ENCODE data around the gene TNPO2.

The TNPO2 gene

DNA sequence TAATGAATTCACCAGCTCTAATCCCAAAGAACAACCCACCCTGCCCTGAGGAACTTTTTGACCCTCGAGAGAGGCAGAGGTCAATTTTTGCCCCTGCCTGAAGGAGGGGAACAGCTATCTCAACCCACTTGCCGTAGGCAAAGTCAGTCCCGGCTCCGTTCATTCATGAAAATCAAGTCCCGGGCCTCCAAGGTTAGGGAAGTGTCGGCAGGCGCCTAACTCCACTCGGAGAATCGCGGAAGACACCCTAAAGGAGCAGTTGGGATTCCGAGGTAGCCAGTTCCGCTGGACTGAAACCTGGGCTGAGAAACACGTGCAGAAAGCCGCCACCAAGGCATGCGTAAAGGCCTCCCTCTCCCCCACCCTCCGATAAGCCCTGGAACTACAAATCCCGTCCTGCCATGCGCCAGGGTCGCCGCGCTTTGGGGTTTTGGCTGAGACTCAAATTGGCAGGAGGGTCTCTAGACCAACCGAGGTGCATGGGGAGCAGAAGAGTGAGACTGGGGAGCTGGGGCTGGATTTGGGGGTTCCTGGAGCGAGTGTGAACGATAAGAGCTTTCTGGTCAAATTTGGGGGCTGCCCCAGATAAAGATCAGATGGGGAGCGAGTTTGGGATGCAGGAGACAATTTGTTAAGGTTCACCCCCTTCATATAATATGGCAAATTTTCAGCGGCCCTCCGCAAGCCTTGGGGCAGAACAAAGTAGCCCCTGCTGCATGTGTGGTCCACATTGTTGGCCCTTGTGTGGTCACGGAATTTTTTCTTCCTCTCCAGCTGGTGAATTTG, at the start of gene TNPO2:
Gene TNPO2, minus strand, starts transcription at position 292 of the 786 bp plus-strand sequence. CDS start 2,955 bp downstream, outside the sequence.
- no peak for DNase-seq

DNA sequence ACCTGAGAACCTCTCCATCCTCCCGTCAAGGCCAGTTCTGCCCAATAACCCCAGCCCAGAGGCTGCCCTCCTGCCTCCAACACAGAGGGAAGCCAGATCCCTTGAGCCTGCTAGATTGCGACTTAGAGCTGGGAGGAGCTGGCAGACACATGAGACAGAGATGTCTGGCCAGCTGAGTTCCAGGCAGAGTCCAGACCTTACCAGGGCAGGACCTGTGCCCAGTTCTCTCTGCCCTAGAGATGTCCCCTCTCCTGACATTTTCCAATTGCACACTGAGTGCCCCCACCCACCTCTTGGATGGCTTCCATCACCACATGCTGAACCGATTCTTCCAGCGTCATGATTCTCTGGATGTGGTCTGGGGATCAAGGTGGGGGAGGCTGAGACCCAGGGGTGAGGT, 48.6 kb upstream of the TNPO2 start:
- no peak for DNase-seq

DNA sequence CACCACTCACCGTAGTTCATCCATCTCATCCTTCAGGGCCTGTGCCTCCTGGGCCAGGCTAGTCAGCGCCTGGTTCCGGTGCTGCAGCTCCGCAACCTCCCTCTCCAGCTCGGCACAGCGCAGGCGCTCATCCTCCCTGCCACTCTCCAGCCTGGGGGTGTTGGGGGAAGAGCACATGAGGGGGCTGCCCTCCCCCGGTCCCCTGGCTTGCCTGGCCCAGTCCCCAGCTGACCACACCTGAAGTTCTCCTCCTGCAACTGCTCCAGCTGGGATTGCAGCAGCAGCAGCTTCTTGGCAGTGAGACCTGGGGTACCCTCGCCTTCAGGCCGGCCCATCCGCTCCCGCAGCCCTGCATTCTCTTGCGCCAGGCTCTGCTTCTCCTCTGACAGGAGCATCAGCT, 47.2 kb upstream of the TNPO2 start:
- DNase-seq: no peak

DNA sequence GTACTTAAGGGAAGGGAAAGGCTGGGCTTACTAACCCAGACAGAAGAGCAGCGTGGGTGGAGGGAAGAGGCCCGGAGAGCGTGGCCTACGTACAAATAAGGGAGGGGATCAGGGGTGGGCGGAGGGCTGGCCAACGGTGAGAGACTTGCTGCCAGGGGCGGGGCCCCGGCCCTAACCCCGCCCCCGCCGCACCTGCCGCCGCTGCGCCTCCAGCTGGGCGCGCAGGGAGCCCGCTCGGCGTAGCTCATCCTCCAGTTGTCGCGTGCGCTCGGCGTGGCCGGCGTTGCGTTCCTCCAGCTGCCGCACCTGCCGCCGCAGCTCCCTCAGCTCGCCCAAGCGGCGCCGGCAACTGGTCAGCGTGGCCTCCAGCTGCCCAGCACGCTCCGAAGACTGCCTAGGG, 46.0 kb upstream of the TNPO2 start:
- DNase-seq: no peak

DNA sequence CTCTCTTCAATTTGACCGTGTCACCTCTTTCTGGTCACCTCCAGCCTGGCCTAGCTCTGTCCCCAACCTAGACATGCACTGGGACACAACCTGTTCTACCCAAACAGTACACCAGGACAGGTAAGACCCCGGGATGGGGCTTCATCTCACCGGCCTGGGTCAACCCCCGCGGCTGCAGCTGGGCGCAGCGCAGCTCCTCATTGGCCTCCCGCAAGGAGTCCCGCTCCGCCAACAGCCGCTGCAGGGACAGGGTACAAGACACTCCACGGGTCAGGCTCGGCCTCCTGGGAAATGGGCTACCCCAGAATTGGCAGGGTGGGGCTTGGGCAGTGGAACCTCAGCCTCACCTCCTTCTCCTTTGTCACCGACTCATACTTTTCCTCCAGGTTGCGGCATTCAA, 43.9 kb upstream of the TNPO2 start:
- no peak for DNase-seq

DNA sequence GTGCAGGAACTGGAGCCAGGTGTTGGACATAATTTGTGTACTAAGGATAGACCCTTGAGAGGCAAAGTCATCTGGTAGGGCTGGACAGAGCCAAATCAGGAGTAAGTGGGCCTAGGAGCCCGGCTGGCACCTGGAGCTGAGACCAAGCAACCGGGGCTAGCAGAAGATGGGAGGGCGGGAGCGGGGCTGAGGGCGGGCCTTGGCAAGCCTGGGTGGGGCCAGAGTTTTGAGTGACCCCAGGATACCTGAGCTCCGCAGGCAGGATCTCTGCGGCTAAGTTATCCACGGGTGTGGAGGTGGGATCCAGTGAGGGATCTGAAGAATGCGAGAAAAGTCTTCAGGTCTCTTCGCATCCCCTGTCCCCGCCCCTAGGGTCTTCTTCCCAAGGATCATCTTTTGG, 43.4 kb upstream of the TNPO2 start:
- DNase-seq: no peak

DNA sequence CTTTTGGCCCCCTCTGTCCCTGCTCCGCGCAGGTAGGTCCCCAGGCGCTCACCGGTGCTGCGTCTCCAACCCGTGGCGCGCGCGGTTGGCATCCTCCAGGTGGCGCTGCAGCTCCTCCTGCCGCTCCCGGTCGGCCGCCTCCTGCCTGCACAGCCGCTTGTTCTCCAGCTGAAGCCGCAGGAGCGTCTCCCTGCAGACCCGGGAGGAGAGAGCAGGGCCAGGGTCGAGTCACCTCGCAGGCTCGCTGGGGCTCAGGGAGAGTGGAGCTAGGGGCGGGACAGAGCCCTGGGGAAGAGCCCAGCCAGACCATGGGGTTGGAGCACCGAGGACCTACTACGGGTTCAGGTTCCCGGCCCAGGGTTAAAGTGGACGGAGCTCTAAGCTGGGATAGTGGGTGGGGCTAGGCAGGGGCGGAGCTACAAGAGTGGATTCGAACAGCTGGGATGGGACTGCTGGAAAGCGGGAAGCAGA, 42.4 kb upstream of the TNPO2 start:
- peak; percentile 36 for DNase-seq

DNA sequence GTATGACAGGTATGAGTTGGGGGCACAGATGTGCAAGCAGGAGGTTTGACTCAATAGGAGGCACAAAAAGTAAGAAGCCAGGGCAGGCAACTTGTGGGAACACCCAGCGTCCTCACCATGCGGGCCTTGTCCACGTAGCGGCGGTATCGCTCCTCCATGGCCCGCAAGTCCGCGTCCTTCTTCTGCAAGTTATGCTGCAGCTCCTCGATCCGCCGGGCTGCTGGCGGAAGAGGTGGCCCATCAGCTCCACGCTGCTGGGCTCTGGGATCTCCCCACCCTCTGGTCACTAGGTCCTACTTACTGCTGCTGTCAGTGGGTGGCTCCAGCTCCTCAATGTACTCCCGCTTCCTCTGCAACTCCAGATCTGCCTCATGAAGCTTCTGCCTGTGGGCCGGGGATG, 41.0 kb upstream of the TNPO2 start:
- DNase-seq: no peak

DNA sequence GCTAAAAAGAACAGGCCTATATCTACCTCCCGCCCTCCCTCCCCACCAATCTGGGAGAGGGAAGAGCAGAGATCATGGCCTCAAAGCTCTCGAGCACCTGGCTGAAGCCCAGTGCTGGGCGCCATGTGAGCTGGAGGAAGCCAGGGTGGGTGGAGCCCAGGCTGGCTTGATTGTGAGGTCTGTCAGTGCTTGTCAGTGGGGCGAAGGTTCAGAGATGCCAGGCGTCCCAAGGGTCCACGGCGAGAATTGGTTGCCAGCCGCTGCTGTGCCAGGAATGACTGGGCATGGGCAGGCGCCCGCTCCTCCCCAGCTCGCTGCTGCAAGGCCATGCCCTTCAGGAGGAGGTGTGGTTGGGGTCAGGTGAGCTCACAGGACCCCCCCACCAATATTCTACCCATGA, 39.4 kb upstream of the TNPO2 start:
- DNase-seq: no peak

DNA sequence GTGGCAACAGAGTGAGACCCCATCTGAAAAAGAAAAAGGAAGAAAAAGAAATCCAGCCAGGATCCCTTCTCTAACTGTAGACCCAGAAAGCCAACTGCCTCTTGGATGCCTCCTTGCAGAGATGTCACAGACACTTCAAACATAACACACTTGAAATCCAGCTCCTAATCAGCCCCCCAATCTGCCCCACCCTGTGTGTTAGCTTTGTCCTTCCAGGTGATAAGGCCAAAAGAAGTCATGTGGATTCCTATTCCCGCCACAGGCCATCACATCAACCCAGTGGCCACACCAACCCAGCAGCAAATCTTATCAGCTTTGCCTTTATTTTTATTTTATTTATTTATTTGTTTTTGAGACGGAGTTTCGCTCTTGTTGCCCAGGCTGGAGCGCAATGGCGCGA, 36.0 kb upstream of the TNPO2 start:
- no peak for DNase-seq

DNA sequence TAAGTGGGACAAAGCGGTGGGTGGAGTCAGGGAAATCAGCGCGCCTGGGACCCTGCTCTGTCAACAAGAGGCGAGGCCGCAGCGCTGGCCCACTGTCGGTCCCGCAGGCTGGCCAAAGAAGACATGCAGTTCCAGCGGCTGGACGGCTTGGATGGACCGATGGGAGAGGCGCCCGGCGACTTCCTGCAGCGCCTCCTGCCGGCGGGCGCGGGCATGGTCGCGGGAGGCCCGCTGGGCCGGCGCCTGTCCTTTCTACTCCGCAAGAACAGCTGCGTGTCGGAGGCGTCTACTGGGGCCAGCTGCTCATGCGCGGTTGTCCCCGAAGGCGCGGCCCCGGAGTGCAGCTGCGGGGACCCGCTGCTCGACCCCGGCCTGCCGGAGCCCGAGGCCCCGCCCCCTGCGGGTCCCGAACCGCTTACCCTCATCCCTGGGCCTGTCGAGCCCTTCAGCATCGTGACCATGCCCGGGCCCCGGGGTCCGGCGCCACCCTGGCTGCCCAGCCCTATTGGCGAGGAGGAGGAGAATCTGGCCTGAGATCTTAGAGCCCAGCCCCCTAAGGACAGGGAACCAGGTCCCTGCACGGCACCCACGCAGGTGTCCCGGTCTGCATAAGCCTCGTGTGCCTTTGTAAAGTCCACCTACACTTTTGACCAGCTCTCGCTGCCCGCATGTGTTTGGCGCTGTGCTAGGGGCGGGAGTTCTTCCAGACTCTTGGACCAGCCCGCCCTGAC, 34.0 kb upstream of the TNPO2 start:
- peak; percentile 67 for DNase-seq

DNA sequence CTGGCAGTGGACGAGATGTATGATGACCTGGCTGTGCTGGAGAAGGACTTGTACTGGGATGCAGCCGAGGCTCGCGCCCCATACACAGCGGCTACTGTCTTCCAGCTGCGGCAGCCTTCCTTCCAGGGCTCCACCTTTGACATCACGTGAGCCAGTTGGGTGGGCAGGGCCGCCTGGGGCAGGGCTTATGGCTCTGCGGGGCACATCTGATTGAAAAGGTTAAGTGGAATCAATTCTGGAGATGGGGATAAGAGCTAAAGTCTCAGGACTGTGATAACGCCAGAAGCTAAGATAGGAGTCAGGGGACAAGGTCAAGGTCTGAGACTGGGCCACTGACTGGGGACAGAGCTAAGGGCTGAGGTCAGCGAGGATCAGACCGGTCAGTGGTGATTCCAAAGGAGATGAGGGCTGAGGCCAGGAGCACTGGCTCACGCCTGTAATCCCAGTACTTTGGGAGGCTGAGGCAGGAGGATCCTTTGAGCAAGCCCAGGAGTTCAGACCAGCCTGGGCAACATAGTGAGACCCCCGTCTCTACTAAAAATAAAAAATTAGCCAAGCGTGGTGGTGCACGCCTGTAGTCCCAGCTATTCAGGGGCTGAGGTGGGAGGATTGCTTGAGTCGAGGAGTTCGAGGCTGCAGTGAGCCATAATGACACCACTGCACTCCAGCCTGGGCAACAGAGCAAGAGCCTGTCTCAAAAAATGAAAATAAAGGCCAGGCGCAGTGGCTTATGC, 32.6 kb upstream of the TNPO2 start:
- no peak for DNase-seq

DNA sequence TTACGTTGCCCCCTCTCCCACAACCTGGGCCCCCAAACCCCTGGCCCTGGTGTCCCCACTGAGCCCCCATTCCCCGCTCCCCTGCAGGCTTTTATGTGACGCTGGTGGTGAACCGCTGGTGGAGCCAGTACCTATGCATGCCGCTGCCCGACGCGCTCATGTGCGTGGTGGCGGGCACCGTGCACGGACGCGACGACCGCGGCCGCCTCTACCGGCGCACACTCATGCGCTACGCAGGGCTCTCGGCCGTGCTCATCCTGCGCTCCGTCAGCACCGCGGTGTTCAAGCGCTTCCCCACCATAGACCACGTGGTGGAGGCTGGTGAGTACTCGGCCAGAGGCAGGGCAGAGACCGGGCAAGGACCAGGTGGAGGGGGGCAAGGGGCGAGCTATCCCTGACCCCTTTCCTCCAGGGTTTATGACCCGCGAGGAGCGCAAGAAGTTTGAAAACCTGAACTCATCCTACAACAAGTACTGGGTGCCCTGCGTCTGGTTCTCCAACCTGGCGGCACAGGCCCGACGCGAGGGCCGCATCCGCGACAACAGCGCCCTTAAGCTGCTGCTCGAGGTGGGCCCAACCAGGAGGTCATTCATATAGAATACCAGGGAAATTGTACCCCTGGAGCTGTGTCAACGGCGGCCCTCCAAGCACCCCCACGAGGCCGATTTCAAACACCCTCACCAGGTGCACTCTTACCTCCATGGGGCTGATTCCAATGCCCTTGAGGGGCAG, 30.9 kb upstream of the TNPO2 start:
- no peak for DNase-seq

DNA sequence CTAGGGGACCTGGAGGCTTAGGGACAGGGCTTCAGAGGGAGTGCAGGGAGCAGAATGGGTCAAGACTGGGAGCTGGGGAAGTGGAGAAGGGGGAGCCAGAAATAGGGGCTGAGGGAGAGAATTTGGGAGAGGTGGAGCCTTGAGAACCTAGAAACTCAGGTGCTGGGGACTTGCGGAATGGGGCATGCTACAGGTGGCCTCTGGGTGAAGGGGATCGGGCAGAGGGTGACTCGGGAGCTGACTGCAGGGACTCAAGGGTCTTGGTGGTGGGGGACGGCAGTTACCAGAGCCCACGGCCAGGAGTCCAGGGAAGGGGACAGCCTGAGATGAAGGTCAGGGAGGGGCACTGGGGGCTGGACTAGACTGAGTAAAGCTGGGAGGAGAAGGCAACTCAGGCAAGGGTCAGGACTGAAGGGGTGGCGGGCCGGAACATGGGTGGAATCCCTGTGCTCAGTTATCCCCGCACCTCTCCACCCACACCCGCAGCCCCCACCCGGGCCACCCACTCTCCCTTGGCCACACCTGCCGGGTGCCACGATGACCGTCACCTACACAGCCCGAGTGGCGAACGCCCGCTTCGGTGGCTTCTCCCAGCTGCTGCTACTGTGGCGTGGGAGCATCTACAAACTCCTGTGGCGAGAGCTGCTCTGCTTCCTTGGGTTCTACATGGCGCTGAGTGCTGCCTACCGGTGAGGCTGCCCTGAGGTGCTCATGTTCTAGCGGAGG, 28.5 kb upstream of the TNPO2 start:
- DNase-seq: no peak

DNA sequence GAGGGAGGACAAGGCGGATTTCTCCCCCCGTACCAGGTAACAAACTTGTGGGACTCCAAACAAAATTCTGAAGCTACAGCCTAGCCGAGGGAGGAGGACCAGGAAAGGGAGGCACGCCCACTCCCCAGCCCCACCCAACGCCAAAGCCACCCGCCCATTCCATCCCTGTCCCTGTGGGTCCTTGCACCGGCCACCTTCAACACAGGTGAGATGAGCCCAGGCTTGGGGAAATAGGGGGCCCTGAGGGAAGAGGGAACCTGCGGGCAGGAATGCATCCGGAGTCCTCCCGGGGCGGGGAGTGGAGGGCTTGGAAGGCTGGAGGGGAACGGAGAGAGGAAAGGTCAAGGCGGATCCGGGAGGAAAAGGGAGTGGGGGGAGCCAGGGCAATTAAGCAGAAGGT, 27.9 kb upstream of the TNPO2 start, which contains the start of gene BEST2:
Gene BEST2, plus strand, starts transcription at position 157 of the 400 bp plus-strand sequence. CDS start 802 bp downstream, outside the sequence.
- no peak for DNase-seq

DNA sequence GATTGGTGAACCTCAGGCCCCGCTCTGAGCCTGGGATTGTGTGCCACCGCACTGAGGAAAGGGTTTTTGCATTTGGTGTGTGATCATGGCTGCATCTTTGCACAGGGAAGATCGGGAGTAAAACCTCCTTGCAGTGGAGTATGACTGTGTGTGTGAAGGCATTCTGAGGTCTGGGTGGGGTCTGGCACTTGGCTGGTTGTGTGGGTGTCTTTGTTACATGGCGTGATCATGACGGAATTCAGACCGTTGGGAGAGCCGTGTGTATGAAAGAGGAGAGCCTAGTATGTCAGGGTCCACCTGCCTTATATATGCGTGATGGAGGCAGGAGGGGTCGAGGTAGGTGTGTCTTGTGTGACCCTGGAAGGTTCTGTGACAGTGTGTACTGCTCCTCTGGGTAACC, 27.1 kb upstream of the TNPO2 start:
- no peak for DNase-seq

DNA sequence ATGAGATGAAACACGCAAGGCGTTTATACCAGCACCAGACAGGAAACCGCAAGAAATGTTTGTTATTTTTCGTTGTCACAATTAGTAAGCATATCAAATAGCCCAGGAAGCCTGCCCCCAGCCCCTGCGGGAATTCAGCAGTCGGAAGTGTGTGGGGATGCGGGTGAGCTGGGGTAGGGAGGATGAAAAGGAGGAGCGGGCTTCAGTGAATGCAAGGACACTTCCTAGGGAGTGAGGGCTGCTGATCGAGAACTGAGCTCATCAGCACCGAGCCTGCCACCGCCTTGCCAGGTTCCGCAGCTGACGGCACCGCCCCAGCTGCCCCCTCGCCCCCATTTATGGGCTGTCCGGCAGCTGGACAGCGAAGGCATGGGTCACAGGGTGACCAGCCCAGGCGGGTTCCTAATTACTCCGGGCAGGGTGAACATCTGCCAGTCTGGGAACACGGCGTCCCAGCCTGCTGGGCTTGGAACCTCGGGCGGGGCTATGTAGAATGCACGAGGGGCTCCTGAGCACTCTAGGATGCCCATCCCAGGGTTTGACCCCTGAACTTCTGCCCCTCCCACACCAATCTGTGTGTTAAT, 26.3 kb upstream of the TNPO2 start:
- no peak for DNase-seq

DNA sequence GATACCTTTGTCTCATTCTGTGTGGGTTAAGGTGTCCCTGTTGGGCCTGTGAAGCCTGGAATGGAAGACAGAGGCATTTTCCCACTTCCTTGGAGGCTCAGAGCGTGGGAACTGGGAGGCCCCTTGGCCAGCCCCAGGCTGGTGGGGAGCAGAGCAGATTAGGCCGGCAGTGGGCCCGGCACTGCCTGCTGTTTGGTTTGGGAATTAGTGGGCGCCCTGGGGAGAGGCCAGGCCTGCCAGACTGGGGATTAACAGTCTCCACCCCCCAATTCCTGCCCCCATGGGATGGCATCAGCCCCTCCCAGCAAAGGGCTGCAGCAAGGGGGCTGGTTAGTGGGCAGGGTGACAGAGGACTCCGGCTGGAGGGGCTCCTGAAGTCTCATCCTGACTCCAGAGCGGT, 24.8 kb upstream of the TNPO2 start:
- no peak for DNase-seq

DNA sequence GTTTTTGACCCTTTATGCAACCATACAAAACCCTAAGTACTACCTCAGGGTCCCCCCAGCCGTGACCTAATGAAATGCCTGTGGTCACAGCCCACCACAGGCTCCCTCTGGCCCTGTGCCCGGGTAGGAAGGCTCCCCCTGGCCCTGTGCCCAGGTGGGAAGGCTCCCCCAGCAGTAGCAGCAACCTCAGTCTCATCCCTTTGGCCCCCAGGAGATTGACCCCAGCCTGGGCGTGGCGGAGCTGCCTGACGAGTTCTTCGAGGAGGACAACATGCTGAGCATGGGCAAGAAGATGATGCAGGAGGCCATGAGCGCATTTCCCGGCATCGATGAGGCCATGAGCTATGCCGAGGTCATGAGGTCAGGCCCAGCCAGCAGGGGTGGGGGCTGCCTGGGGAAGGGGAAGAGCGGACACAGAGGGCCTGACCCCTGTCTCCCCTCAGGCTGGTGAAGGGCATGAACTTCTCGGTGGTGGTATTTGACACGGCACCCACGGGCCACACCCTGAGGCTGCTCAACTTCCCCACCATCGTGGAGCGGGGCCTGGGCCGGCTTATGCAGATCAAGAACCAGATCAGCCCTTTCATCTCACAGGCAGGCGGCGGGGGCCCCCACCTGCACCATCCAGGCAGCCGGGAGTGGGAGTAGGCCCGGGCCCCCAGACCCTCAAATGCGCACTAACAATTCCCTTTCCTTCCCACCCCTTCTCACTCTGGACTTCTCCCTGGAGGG, 21.6 kb upstream of the TNPO2 start:
- DNase-seq: no peak

DNA sequence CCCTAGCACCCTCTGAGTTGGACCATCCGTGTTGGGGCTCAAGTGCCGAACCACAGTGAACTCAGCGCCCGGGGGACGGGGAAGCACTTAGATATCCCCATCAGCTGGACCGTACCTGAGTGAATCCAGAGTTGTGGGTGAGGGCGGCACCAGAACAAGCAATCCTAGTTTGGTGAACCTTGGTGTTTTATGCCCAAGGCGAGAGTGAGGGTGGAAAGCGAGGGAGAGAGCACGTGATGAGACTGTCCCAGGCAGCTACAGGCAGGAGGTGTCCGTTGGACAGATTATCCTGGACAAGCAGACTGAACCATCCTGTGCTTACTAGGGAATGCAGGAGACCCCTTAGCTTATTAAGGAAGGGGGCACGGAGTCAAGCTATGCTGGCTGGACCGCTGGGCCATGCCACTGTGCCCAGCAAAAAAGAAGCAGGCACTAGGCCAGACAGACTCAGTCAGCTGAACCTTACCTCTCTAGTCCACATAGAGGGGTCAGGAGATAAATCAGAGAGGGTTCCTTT, 14.2 kb upstream of the TNPO2 start:
- DNase-seq: no peak
